HFF-Myc (cell line): ENCODE measurements around the gene C1QTNF6.

Experiments used
- DNase-seq: peaks from one replicate; pipeline ENCODE4 v3.0.0-alpha.2; 2011; ENCODE audit warnings: low read depth; ENCODE audit errors: extremely low read depth
- H3K4me3 ChIP-seq: replicated peaks from 2 replicates; pipeline ENCODE4 v1.5.1; 2011; ENCODE audit warnings: low read depth, mild to moderate bottlenecking, control low read depth, low read length
- TF ChIP-seq, protein P1 (sequence below): IDR thresholded peaks from 2 replicates; pipeline ENCODE4 v1.5.1; 2012; ENCODE audit warnings: mild to moderate bottlenecking, low read depth, low read length, control low read depth; ENCODE audit errors: missing control alignments

The C1QTNF6 gene

DNA sequence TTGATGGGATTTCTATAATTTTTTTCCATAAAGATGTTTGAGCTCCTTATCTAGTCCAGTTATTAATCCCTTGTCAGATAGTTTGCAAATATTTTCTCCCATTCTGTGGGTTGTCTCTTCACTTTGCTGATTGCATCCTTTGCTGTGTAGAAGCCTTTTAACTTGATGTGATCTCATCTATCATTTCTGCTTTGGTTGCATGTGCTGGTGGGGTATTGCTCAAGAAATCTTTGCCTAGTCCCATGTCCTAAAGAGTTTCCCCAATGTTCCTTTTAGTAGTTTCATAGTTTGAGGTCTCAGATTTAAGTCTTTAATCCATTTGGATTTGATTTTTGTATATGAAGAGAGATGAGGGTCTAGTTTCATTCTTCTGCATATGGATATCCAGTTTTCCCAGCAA, 36.6 kb downstream of the C1QTNF6 start:
- TF ChIP-seq, protein P1, sequence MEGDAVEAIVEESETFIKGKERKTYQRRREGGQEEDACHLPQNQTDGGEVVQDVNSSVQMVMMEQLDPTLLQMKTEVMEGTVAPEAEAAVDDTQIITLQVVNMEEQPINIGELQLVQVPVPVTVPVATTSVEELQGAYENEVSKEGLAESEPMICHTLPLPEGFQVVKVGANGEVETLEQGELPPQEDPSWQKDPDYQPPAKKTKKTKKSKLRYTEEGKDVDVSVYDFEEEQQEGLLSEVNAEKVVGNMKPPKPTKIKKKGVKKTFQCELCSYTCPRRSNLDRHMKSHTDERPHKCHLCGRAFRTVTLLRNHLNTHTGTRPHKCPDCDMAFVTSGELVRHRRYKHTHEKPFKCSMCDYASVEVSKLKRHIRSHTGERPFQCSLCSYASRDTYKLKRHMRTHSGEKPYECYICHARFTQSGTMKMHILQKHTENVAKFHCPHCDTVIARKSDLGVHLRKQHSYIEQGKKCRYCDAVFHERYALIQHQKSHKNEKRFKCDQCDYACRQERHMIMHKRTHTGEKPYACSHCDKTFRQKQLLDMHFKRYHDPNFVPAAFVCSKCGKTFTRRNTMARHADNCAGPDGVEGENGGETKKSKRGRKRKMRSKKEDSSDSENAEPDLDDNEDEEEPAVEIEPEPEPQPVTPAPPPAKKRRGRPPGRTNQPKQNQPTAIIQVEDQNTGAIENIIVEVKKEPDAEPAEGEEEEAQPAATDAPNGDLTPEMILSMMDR = no peak
- DNase-seq = no peak
- H3K4me3 ChIP-seq = no peak overlapping the region

DNA sequence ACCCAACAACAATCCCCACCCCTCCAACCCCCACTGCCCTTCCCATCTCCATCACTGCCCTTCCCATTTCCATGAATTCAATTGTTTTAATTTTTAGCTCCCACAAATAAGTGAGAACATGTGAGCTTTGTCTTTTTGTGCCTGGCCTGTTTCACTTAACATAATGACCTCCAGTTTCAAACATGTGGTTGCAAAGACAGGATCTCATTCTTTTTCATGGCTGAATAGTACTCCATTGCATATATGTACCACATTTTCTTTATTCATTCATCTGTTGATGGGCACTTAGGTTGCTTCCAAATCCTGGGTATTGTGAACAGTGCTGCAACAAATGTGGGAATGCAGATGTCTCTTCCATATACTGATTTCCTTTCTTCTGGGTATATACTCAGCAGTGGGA, 37.3 kb downstream of the C1QTNF6 start:
- H3K4me3 ChIP-seq = no peak overlapping the region
- TF ChIP-seq, protein P1 = no peak
- no peak for DNase-seq

DNA sequence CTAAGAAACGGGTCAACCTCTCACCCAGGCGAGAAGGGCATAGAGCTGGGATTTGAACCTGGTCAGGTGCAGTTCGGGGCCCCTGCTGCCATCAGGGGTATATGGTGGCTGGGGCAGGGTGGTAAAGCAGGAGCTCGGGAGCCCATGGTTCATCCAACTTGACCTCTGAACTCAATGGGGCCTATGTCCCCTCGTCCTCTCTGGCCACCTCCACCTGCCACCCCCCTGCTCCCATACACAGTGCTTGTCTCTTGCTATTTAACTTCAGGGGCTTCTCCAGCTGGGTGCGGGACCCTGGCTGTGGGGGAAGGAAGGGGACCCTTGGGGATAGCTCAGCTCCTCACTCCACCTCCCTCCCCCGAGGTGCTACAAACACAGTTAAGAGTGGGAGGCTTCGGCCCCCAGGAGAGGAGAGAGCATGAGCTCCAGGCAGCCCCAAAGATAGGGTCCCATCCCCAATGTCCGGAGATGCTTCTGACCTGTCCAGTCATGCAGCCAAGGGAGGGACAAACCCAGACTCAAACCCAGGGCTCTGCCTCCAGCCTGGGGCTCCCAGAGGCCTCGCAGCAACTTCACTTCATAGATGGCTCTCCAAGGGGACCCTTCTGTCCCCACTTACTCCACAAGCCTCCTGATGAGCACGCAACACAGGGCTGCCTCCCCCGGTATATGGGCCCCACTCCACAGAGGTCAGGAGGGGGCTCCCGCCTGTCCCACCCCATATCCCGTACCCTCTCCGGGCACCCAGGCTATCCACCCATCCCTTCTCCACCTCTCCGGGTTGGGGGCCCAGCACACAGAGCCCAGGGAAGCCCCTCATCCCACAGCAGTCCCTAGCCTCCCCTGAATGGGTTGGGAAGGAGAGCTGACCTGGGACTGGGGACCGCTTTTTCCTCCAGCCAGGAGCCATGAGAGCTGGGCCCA, 39.0 kb downstream of the C1QTNF6 start:
- TF ChIP-seq, protein P1 = no peak
- H3K4me3 ChIP-seq = no peak overlapping the region
- no peak for DNase-seq

DNA sequence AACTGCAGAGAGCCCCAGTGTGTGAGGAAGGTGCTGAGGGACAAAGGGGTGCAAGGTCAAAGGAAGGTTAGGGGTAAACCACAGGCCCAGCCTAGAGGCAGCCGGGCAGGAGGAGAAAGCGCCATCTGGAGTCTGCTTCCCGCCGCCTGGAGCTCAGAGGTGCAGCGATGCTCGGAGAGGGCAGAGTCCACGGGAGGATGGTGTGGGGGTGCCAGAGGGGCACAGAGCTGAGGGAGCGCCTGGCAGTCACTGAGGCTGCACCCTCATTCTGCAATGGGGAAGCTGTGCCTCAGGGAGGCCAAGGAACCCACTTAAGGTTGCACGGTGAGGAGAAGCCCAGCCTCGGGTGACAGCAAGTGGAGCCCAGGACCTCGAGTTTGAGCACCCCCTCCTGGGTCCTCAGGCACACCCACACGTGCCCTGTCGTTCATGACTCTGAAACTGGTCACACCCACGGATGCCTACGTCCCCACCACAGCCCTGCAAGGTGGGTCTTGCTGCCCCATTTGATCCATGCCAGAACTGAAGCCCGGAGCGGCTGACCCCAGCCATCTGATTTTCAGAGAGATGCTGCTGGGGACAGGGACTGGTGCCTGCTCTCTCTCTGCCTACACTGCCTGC, 39.9 kb downstream of the C1QTNF6 start:
- no peak overlapping the region for H3K4me3 ChIP-seq
- DNase-seq = no peak
- TF ChIP-seq, protein P1 = no peak

DNA sequence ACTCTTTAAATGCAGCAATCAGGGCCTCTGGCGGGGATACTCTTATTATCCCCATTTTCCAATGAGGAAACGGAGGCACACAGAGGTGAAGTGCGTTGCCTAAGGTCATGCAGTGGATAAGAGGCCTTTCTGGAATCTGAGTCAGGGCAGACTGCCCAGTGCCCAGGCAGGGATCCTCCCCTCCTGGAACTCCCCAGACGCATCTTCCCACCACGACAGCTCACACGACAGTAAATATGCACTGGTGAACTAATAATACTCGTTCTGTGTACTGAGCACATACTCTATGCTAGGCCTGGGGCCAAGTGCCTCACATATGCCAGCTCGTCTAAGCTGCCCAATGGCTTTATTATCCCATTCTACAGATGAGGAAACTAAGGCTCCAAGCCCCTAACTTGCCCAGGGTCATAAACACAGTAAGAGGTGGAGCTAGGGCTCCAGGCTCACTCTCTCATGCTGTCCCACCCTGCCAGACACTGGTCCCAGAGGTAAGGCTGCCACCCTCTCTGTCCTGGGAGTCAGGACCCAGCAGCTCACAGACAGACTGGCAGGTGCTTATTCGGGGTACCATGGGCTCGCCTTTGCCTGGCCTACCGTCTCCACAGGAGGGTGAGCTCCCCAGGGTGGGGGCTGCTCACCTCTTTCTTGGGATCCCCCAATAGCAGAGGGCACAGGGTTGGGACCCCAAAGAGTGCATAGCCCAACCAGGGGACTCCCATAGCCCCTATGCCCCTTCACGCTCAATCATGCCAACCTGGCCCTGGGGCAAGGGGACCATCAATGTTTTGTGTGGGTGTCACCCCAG, 40.7 kb downstream of the C1QTNF6 start:
- no peak overlapping the region for H3K4me3 ChIP-seq
- TF ChIP-seq, protein P1 = no peak
- DNase-seq = no peak

DNA sequence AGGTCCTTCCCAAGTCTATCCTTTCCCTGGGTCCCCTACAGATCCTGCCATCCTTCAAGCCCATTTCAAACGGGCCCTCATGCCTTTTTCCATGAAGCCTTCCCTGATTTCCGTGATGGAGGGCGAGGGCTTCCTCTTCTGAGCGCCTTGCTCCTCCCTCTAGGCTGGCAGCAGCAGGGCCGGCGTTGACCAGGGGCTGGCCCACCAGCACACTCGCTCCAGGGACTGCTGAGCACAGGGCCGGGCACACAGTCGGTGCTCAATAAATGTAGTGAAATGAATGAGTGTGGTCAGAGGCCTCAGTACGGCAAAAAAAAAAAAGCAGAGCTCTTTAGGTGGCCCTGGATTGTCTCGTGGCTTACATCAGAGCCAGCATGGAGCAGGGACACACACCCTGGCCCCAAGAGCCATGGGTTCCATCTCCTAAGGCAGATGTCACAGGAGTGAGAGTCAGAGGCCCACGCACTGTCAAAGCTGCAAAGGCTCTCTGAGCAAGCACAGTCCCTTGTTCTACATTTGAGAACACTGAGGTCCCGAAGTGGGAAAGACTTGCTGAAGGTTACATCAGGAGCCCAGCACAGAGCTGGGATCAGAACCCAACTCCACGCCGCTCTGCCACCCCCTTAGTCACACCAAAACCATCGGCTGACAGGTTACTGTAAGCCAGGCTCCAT, 41.4 kb downstream of the C1QTNF6 start:
- no peak for DNase-seq
- H3K4me3 ChIP-seq = no peak overlapping the region
- TF ChIP-seq, protein P1 = no peak
